NK-92 (cell line): ENCODE results near the gene COL8A1.
"Not testable (repeated sequence)": the region's sequence is repeated elsewhere in the genome, so short reads cannot be mapped to it uniquely, and the experiment has no call there.

Source experiments
- DNase-seq: peaks from one replicate; lab custom pipeline; 2025; ENCODE audit not compliant: unreplicated experiment; lab: John Stamatoyannopoulos, UW

COL8A1 gene

GRCh38 chr3:99638167-99638948 lies at the start of gene COL8A1:
Gene COL8A1, plus strand, starts transcription at chr3:99638594. Its CDS starts 152,089 bp downstream, at chr3:99790683.
- no peak for DNase-seq

- not testable (repeated sequence) for DNase-seq
These were observed 49.2 kb upstream of the COL8A1 start for GRCh38 chr3:99589168-99589567.

- DNase-seq: no peak
These were observed 38.5 kb upstream of the COL8A1 start for GRCh38 chr3:99599894-99600293.

- DNase-seq: no peak
These were observed 36.9 kb upstream of the COL8A1 start for GRCh38 chr3:99601515-99601914.

- no peak for DNase-seq
These were observed 36.2 kb upstream of the COL8A1 start for GRCh38 chr3:99602183-99602582.

- no peak for DNase-seq
These were observed 31.2 kb upstream of the COL8A1 start for GRCh38 chr3:99607151-99607550.

- DNase-seq: no peak
These were observed 23.6 kb upstream of the COL8A1 start for GRCh38 chr3:99614768-99615167.

GRCh38 chr3:99620077-99620767 lies 18.2 kb upstream of the COL8A1 start:
- DNase-seq: no peak

GRCh38 chr3:99620976-99621375 lies 17.4 kb upstream of the COL8A1 start:
- DNase-seq: no peak

GRCh38 chr3:99624496-99625236 lies 13.7 kb upstream of the COL8A1 start:
- no peak for DNase-seq

- no peak for DNase-seq
These were observed 13.2 kb upstream of the COL8A1 start for GRCh38 chr3:99625237-99625622.

GRCh38 chr3:99625643-99626416 lies 12.6 kb upstream of the COL8A1 start:
- DNase-seq: no peak

- no peak for DNase-seq
These were observed 12.0 kb upstream of the COL8A1 start for GRCh38 chr3:99626417-99626788.

GRCh38 chr3:99627062-99627826 lies 11.2 kb upstream of the COL8A1 start:
- no peak for DNase-seq

- DNase-seq: no peak
These were observed 7.6 kb upstream of the COL8A1 start for GRCh38 chr3:99630815-99631214.

- no peak for DNase-seq
These were observed 4.4 kb upstream of the COL8A1 start for GRCh38 chr3:99633887-99634558.

GRCh38 chr3:99634881-99635280 lies 3.5 kb upstream of the COL8A1 start:
- DNase-seq: no peak

GRCh38 chr3:99635348-99635747 lies 3.0 kb upstream of the COL8A1 start:
- DNase-seq: no peak

- DNase-seq: no peak
These were observed 1.4 kb upstream of the COL8A1 start for GRCh38 chr3:99637016-99637367.
